Activated T-helper 9 cell treated with anti-CD3 and anti-CD28 coated beads, Interleukin-2, amount 50 U/mL, for 16 hours (primary cell): Measurements from ENCODE around the gene CNN1.
"Not testable (repeated sequence)": the region's sequence is repeated elsewhere in the genome, so short reads cannot be mapped to it uniquely, and the experiment has no call there.

Experiments used
- DNase-seq: peaks from one replicate; pipeline ENCODE4 v3.0.0-alpha.2; 2020; ENCODE audit warnings: low read depth

The CNN1 gene

GRCh38 chr19:11534948-11535347 lies 3.7 kb upstream of the CNN1 start:
- DNase-seq: no peak

- peak; percentile 81 for DNase-seq
Observed at GRCh38 chr19:11535792-11536595, 2.7 kb upstream of the CNN1 start.

- DNase-seq: no peak
Observed at GRCh38 chr19:11539495-11540365, 1.1 kb downstream of the CNN1 start.

- no peak for DNase-seq
Observed at GRCh38 chr19:11540645-11541044, 2.0 kb downstream of the CNN1 start.

GRCh38 chr19:11541238-11541637 lies 2.6 kb downstream of the CNN1 start:
- no peak for DNase-seq

GRCh38 chr19:11547929-11548700 lies 9.5 kb downstream of the CNN1 start:
- no peak for DNase-seq

- DNase-seq: no peak
Observed at GRCh38 chr19:11549386-11549953, 10.8 kb downstream of the CNN1 start.

GRCh38 chr19:11550265-11550664 lies 11.6 kb downstream of the CNN1 start:
- DNase-seq: no peak

- DNase-seq: no peak
Observed at GRCh38 chr19:11551603-11552235, 13.1 kb downstream of the CNN1 start.

- DNase-seq: no peak
Observed at GRCh38 chr19:11552666-11553372, 14.2 kb downstream of the CNN1 start.

GRCh38 chr19:11554160-11554559 lies 15.5 kb downstream of the CNN1 start:
- DNase-seq: no peak

- DNase-seq: no peak
Observed at GRCh38 chr19:11555246-11555645, 16.6 kb downstream of the CNN1 start.

- no peak for DNase-seq
Observed at GRCh38 chr19:11556634-11557420, 18.2 kb downstream of the CNN1 start.

- DNase-seq: peak; percentile 96
Observed at GRCh38 chr19:11558881-11559828, 20.5 kb downstream of the CNN1 start, which contains the start of gene ELOF1. TSS of gene ELOF1 (minus strand) at chr19:11559230. CDS start at chr19:11554347, 4,883 bp downstream.

- DNase-seq: peak; percentile 14
Observed at GRCh38 chr19:11560404-11561051, 21.9 kb downstream of the CNN1 start.

GRCh38 chr19:11563532-11563931 lies 24.9 kb downstream of the CNN1 start:
- no peak for DNase-seq

GRCh38 chr19:11564082-11564807 lies 25.6 kb downstream of the CNN1 start:
- not testable (repeated sequence) for DNase-seq

GRCh38 chr19:11565649-11565980 lies 27.0 kb downstream of the CNN1 start:
- DNase-seq: not testable (repeated sequence)
